Spleen (tissue), 7 donors: ENCODE data around the gene G3BP2.

Experiments used
- CTCF ChIP-seq, 11 experiments: fragments of 200-600 bp in 7 of 11; fragments of 450-650 bp in 4 of 11; sonication (generic) in 4 of 11; IDR thresholded peaks in 8 of 11; conservative IDR thresholded peaks in 3 of 11; 1 replicate in 7 of 11; 2 replicates in 4 of 11; pipeline versions ENCODE4 v1.4.0 to v1.8.0; 2016 to 2021; ENCODE audit warnings: antibody characterized with exemption in 11 of 11, inconsistent platforms in 4 of 11, mild to moderate bottlenecking in 1 of 11
- POLR2A ChIP-seq, 3 donors: fragments of 450-650 bp; IDR thresholded peaks; one replicate each; pipeline ENCODE4 v1.5.1; 2017; ENCODE audit warnings: antibody characterized with exemption in 3 of 3, mild to moderate bottlenecking in 1 of 3
- donor health status: DM: no; HTN: no; CAD: no; lungs with moderate emphysema.
- donor health status: DM: no; HTN: no; CAD: no.
- donor health status: DM: no; HTN: no; CAD: no.

GRCh38 chr4:75696581-75696980 lies 23.4 kb upstream of the G3BP2 start:
- no peak for TF ChIP-seq POLR2A (IDR thresholded peaks at IDR 0.05)
- no peak for TF ChIP-seq CTCF (IDR thresholded peaks at IDR 0.05 in 8 of 11, conservative IDR thresholded peaks at IDR 0.05 in 3 of 11)
